Stimulated activated CD4-positive, alpha-beta T cell treated with anti-CD3 and anti-CD28 coated beads, TNF-alpha, amount 100 ng/mL, for 4 hours (primary cell): ENCODE results near the gene SLC30A7.

Experiments
- DNase-seq, 3 experiments: peaks; one replicate each; pipeline ENCODE4 v3.0.0-alpha.2; 2020; ENCODE audit warnings: low read depth in 3 of 3

The SLC30A7 gene

DNA sequence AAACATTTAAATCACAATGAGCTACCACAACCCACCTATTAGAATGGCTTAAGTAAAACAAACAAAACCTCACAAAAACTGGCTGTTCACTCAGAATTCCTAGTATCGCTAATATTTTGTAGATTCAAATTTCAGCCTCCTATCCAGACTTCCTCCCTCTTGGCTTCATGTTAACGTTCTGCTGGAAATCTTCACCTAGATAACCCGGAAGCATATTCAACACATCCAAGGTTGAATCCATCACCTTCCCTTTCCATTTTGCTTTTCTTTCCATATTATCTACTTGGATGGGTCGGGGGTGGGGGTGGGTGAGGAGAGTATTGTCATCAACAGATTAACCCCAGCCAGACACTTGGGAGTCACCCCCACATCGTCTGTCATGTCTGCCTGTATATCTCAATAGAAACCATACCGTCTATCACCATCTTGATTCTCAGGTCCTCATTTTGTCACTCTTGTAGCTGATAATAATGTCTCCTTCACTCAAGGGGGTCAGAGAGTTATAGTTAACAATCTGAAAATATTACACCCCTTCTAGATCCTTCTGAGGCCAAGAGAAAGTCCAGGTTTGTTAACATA, 131.4 kb downstream of the SLC30A7 start:
- DNase-seq: no peak

DNA sequence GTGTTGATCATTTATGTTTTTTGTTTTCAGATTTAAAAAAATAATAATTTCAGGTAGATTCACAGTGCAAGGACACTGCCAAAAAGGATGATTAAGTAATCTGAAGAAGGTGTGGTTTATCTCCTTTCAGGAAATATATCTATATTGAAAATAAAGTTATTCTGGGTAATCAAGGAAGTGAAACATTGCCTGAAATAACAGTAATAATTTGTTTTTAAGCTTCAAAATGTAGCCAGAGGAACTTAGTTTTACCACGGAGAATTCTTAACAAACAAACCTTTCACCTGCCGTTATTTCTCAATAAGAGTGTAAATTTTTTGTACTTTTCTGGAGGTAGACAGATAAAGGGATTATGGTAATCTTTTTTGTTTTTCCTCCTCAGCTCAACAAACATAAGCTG, 132.6 kb downstream of the SLC30A7 start:
- no peak for DNase-seq

DNA sequence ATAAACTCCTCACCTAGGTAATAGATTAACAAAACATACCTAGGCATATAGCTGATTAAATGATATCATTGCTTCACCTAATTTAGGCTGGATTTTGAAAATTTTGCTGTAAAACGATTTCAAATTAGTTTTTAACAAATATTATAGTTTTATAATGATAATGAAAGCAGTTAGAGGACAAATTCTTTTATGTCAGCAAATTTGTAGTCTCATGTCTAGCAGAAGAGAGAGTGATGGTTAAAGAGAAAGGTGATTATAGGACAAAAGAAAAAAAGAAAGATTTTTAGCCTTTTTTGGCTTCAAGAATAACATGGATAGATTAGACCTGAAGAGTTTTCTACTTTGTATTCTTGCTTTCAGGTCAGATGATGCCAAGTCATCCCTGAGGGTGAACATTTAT, 133.3 kb downstream of the SLC30A7 start:
- DNase-seq: no peak

DNA sequence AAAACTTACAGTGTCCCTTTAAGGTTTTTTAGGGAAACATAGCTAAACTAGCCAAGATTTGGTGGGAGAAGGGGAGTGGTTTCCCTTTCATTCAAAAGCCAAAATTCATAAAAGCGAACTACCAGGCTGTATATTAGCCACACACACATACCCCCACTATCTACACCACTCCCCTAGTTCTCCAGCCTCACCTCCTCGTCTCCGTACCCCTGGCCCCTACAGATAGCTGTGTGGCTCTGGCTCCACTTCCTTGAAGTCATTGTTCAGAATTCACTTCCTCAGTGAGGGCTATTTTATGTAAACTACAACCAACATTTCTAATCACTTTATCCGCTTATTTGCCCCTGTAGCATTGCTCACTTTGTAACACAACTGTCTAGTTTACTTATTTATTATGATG, 135.0 kb downstream of the SLC30A7 start:
- no peak for DNase-seq
